ENCODE results near the gene VASN.

DNA sequence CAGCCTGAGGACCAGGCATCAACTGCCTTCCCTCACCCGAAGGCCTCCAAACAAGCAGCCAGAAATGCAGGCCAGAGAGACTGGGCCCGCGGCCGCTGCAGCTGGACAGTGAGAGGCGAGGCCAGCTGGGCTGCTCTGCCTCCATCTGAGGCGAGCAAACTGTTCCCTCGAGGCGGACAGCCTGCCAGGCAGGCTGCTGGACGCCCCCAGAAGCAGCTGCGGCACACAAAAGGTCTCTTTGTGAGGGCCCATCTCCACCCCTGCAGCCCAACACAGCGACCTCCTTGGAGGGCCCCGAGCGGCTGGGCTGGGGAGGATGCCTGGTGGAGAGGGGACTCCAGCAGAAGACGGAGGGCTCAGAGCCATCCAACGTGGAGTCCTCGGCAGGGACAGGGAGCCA, 40.0 kb downstream of the VASN start:
- TF ChIP-seq, protein P1, sequence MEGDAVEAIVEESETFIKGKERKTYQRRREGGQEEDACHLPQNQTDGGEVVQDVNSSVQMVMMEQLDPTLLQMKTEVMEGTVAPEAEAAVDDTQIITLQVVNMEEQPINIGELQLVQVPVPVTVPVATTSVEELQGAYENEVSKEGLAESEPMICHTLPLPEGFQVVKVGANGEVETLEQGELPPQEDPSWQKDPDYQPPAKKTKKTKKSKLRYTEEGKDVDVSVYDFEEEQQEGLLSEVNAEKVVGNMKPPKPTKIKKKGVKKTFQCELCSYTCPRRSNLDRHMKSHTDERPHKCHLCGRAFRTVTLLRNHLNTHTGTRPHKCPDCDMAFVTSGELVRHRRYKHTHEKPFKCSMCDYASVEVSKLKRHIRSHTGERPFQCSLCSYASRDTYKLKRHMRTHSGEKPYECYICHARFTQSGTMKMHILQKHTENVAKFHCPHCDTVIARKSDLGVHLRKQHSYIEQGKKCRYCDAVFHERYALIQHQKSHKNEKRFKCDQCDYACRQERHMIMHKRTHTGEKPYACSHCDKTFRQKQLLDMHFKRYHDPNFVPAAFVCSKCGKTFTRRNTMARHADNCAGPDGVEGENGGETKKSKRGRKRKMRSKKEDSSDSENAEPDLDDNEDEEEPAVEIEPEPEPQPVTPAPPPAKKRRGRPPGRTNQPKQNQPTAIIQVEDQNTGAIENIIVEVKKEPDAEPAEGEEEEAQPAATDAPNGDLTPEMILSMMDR (IDR thresholded peaks at IDR 0.05), result no peak
- TF ChIP-seq POLR2A (IDR thresholded peaks at IDR 0.05), result no peak
